Upper lobe of right lung (tissue), 1 donor: ENCODE measurements around the gene COG6. TPM values are rescaled to one million over a fixed set of nuclear protein-coding genes. Genes with fewer than 3 reads are reported as not detected.

ENCODE experiments used
- ATAC-seq: fragments of 200-7000 bp; cut with Tn5 transposase; one replicate; pipeline ENCODE4 v1.9.1; 2020; ENCODE audit warnings: mild to moderate bottlenecking, moderate library complexity
- DNase-seq: peaks from one replicate; pipeline ENCODE4 v3.0.0-alpha.2; 2020
- H3K27ac ChIP-seq: fragments of 200-600 bp; one replicate; pipeline ENCODE4 v1.8.0; 2022
- H3K27me3 ChIP-seq: fragments of 200-600 bp; one replicate; pipeline ENCODE4 v1.8.0; 2022; ENCODE audit warnings: mild to moderate bottlenecking
- H3K36me3 ChIP-seq: fragments of 200-600 bp; one replicate; pipeline ENCODE4 v1.8.0; 2022
- H3K4me1 ChIP-seq: fragments of 200-600 bp; one replicate; pipeline ENCODE4 v1.8.0; 2022
- H3K4me3 ChIP-seq: fragments of 200-600 bp; one replicate; pipeline ENCODE4 v1.8.0; 2022; ENCODE audit warnings: mild to moderate bottlenecking
- H3K9me3 ChIP-seq: fragments of 200-600 bp; one replicate; pipeline ENCODE4 v1.8.0; 2022
- intact Hi-C: fragments of 100-400 bp; cut with DNase I; formaldehyde crosslinking; loops from one replicate; pipeline ENCODE4 v1.11.0; 2022
- total RNA-seq: library from RNA; stranded (reverse); fragmentation: NEBNext Ultra II Directional; extraction: Animal tissue kit (Norgen Biotek cat#: 25700); gene quantifications from one replicate; pipeline ENCODE4 v1.2.1, GENCODE V29; 2021
- TF ChIP-seq, protein P1 (sequence below): fragments of 200-600 bp; IDR thresholded peaks from one replicate; pipeline ENCODE4 v1.8.0; 2022; ENCODE audit warnings: antibody characterized with exemption
- donor health status: DM: no; HTN: yes; CAD: no; lungs with severe emphysema.

COG6 gene
- total RNA-seq, 1 donor from 2014 or later, result 34.4 TPM

GRCh38 chr13:39676315-39676876, 20.9 kb downstream of the COG6 start:
- Histone ChIP-seq H3K27me3 (no peaks in the 10 kb centered on the region), H3K4me3 (no peak overlapping the region), H3K9me3 (no peaks in the 10 kb centered on the region), H3K36me3 (peaks cover 30% of the 10 kb centered on the region), H3K27ac (no peak overlapping the region), H3K4me1 (no peaks in the 10 kb centered on the region)
- DNase-seq, result no peak
- ATAC-seq, result no peak
- intact Hi-C loops, result no loop called here
- TF ChIP-seq, protein P1, sequence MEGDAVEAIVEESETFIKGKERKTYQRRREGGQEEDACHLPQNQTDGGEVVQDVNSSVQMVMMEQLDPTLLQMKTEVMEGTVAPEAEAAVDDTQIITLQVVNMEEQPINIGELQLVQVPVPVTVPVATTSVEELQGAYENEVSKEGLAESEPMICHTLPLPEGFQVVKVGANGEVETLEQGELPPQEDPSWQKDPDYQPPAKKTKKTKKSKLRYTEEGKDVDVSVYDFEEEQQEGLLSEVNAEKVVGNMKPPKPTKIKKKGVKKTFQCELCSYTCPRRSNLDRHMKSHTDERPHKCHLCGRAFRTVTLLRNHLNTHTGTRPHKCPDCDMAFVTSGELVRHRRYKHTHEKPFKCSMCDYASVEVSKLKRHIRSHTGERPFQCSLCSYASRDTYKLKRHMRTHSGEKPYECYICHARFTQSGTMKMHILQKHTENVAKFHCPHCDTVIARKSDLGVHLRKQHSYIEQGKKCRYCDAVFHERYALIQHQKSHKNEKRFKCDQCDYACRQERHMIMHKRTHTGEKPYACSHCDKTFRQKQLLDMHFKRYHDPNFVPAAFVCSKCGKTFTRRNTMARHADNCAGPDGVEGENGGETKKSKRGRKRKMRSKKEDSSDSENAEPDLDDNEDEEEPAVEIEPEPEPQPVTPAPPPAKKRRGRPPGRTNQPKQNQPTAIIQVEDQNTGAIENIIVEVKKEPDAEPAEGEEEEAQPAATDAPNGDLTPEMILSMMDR, result peak; percentile 53

GRCh38 chr13:39682310-39682709, 26.8 kb downstream of the COG6 start:
- peaks cover 38% of the 10 kb centered on the region for H3K36me3 ChIP-seq

GRCh38 chr13:39682788-39683187, 27.3 kb downstream of the COG6 start:
- TF ChIP-seq, protein P1, result no peak
- Histone ChIP-seq H3K36me3 (peaks cover 40% of the 10 kb centered on the region), H3K27me3 (no peaks in the 10 kb centered on the region), H3K27ac (no peak overlapping the region), H3K9me3 (no peaks in the 10 kb centered on the region), H3K4me1 (no peaks in the 10 kb centered on the region), H3K4me3 (no peak overlapping the region)
- DNase-seq, result no peak
- ATAC-seq, result no peak
- intact Hi-C loops, result no loop called here

More at GRCh38 chr13:39682310-39682709, 26.8 kb downstream of the COG6 start:
- Histone ChIP-seq H3K27ac (no peak overlapping the region), H3K4me3 (no peak overlapping the region), H3K4me1 (no peaks in the 10 kb centered on the region), H3K9me3 (no peaks in the 10 kb centered on the region), H3K27me3 (no peaks in the 10 kb centered on the region)
- DNase-seq (no peak), ATAC-seq (no peak)
- intact Hi-C loops, result no loop called here
- TF ChIP-seq, protein P1, result no peak

DNA sequence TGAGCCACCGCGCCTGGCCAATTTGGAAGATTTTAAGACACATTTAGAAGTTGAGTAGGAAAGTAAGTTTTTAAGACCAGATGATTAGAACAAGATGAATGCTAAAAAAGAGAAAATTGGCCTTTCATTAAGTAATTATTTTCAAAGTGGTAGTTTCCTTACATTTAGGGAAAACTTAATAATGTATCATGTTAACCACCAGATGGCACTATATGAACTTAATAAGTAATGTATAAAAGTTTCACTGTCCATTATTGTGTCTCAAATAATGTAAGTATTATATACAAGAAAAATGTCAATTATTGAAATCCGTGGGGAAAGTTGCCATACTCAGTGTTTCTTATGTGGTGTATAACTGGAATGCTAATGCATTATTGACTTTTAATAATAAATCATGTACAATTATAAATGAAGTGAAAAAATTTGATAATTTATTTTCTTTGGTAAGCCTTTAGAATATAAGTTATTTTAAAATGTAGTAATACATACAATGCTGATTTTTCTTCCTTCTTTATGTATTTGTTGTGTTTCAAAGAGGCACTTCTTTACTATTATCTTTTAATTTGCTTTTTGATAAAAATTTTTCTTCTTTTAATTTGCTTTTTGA, 29.2 kb downstream of the COG6 start:
- Histone ChIP-seq H3K4me3 (no peak overlapping the region), H3K27me3 (no peaks in the 10 kb centered on the region), H3K27ac (no peak overlapping the region), H3K4me1 (no peaks in the 10 kb centered on the region), H3K9me3 (no peaks in the 10 kb centered on the region), H3K36me3 (peaks cover 34% of the 10 kb centered on the region)
- TF ChIP-seq, protein P1, result peak; percentile 50
- no peak for ATAC-seq
- no peak for DNase-seq
- intact Hi-C loops, result no loop called here

DNA sequence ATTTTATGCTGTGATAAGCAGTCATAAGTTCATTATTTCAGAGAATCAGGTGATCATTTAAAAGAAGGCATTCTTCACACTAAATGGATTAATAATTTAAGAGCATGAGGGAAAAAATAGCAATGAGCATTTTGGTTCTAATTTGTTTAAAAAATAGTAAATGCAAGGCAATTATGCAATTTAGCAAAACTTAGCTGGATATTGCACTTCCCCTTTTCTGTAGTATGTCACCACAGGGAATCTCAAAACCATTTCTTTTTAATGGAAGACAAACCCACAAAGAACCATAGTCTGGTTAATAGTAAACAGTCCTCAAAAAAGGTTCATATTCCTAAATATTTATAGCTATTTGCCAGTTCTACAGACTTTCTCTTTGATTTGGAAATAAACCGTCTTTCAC, 30.2 kb downstream of the COG6 start:
- intact Hi-C loops, result no loop called here
- TF ChIP-seq, protein P1, result no peak
- ATAC-seq (no peak), DNase-seq (no peak)
- no peaks in the 10 kb centered on the region for H3K27me3 ChIP-seq
- H3K4me1 ChIP-seq, result no peaks in the 10 kb centered on the region
- H3K36me3 ChIP-seq, result peaks cover 24% of the 10 kb centered on the region
- no peaks in the 10 kb centered on the region for H3K9me3 ChIP-seq
- no peak overlapping the region for H3K4me3 ChIP-seq
- H3K27ac ChIP-seq, result no peak overlapping the region
